ENCODE results near the gene NUDT8. TPM values are rescaled to one million over a fixed set of nuclear protein-coding genes. Genes with fewer than 3 reads are reported as not detected.

The NUDT8 gene
- total RNA-seq, 4 donors from 2014 or later: 6.2 to 23.7 (median 9.6) TPM

GRCh38 chr11:67581469-67581868 is 48.3 kb downstream of the NUDT8 start:
- no peak for TF ChIP-seq CTCF (IDR thresholded peaks at IDR 0.05; ENCODE audit: low read depth)

DNA sequence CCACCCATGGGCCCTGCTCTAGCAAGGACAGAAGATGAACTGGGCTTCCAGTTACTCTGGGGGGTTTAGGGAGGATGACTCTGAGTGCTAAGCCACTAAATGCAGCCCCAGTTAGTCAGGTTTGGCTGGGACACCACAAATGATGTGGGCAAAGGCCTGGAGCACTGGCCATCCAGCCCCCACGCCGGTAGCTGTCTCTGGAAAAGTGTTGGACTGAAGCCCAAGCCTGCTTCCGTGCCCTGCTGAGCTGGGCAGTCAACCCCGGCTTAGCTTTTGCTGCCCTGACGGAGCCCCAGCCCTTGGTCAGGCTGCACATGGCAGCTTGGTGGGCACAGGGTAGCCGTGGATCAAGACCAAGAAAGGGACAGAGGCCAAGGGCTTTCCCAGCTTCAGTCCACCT is 51.8 kb downstream of the NUDT8 start:
- no peak for TF ChIP-seq CTCF (IDR thresholded peaks at IDR 0.05; ENCODE audit: low read depth)

Small RNA genes lying within 50 kb of the gene (small RNA-seq; reads per million reads assigned to genes)
- not detected for gene AP003385.3

Other genes starting within 250 kb of the NUDT8 start
- 10 to 100 TPM in 1 of 4 donors, 1 to 10 TPM in 3; 5.2 to 11.7 (median 7.8) TPM for gene RAD9A, start 238.0 kb downstream of the NUDT8 start, total RNA-seq
- 100 to 1,000 TPM in 1 of 4 donors, 10 to 100 TPM in 3; 60.8 to 110 (median 64.9) TPM for gene PPP1CA, start 228.1 kb downstream of the NUDT8 start, total RNA-seq
- gene TBC1D10C, start 225.9 kb downstream of the NUDT8 start, total RNA-seq: 1 to 10 TPM; 1.7 to 9.3 (median 3.1) TPM
- under 1 TPM in 3 of 4 donors, not detected in 1; 0.17 to 0.38 (median 0.22) TPM for gene CARNS1, start 214.3 kb downstream of the NUDT8 start, total RNA-seq
- 10 to 100 TPM; 22.2 to 35.4 (median 27.0) TPM for gene RPS6KB2, start 201.4 kb downstream of the NUDT8 start, total RNA-seq
- gene PTPRCAP, start 192.3 kb downstream of the NUDT8 start, total RNA-seq: 1 to 10 TPM; 1.7 to 6.7 (median 3.5) TPM
- 10 to 100 TPM; 30.7 to 95.4 (median 70.7) TPM for gene CORO1B, start 186.5 kb downstream of the NUDT8 start, total RNA-seq
- gene GPR152, start 177.2 kb downstream of the NUDT8 start, total RNA-seq: not detected
- gene CABP4, start 174.6 kb downstream of the NUDT8 start, total RNA-seq: 1 to 10 TPM; 1.1 to 5.1 (median 1.8) TPM
- gene TMEM134, start 160.7 kb downstream of the NUDT8 start, total RNA-seq: 10 to 100 TPM; 21.4 to 85.5 (median 36.2) TPM
- gene AIP, start 146.9 kb downstream of the NUDT8 start, total RNA-seq: 10 to 100 TPM; 48.6 to 77.3 (median 64.9) TPM
- gene PITPNM1, start 124.6 kb downstream of the NUDT8 start, total RNA-seq: 10 to 100 TPM in 3 of 4 donors, 1 to 10 TPM in 1; 9.2 to 14.9 (median 11.9) TPM
- 10 to 100 TPM; 21.2 to 33.2 (median 23.5) TPM for gene CDK2AP2, start 121.8 kb downstream of the NUDT8 start, total RNA-seq
- gene CABP2, start 106.5 kb downstream of the NUDT8 start, total RNA-seq: not detected
- 100 to 1,000 TPM; 399 to 826 (median 474) TPM for gene GSTP1, start 46.1 kb downstream of the NUDT8 start, total RNA-seq
- 100 to 1,000 TPM; 148 to 403 (median 197) TPM for gene NDUFV1, start 23.0 kb downstream of the NUDT8 start, total RNA-seq
- not detected for gene TBX10, start 9.8 kb upstream of the NUDT8 start, total RNA-seq
- gene ACY3, start 20.8 kb upstream of the NUDT8 start, total RNA-seq: not detected
- gene ALDH3B2, start 44.7 kb upstream of the NUDT8 start, total RNA-seq: not detected